H54 (cell line): ENCODE measurements around the gene MAGI1.

ENCODE experiments used
- DNase-seq: peaks from one replicate; pipeline ENCODE4 v3.0.0; 2011; ENCODE audit warnings: low spot score, mixed read lengths; ENCODE audit not compliant: insufficient read length
- FAIRE-seq: peaks from 3 replicates; lab custom pipeline; 2011; peaks lifted over from hg19 to GRCh38; lab: Jason Lieb, UNC
- POLR2A ChIP-seq: IDR thresholded peaks from 2 replicates; pipeline ENCODE4 v1.6.1; 2011; ENCODE audit warnings: low read depth, mild to moderate bottlenecking, low read length

The MAGI1 gene

GRCh38 chr3:65660000-65660598, 378.6 kb downstream of the MAGI1 start:
- no peak for TF ChIP-seq POLR2A
- FAIRE-seq: no peak
- no peak for DNase-seq

GRCh38 chr3:65659396-65659795, 379.3 kb downstream of the MAGI1 start:
- no peak for TF ChIP-seq POLR2A
- DNase-seq: no peak
- no peak for FAIRE-seq

- FAIRE-seq (no peak), DNase-seq (no peak)
- TF ChIP-seq POLR2A: no peak
Measured at GRCh38 chr3:65658401-65658800, 380.3 kb downstream of the MAGI1 start.

- FAIRE-seq (no peak), DNase-seq (no peak)
- TF ChIP-seq POLR2A: no peak
Measured at GRCh38 chr3:65655061-65655460, 383.7 kb downstream of the MAGI1 start.

DNA sequence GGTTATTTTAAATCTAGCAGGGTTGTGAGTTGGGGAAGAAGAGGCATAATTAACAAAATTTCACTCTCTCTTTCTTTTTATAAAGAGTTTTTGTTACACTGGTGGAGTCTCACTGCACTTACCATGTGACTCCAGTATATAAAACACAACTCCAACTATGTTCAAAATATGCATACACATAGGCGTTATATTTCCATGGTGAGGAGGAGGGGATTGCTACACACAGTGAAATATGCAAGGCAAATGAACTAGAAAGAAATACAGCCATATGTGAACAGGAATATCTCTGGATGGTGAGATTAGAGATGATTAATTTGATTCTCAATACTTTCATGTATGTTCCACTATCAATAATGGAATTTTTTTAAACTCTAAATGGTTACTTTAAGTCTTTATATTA, 385.0 kb downstream of the MAGI1 start:
- no peak for FAIRE-seq
- no peak for DNase-seq
- TF ChIP-seq POLR2A: no peak

DNA sequence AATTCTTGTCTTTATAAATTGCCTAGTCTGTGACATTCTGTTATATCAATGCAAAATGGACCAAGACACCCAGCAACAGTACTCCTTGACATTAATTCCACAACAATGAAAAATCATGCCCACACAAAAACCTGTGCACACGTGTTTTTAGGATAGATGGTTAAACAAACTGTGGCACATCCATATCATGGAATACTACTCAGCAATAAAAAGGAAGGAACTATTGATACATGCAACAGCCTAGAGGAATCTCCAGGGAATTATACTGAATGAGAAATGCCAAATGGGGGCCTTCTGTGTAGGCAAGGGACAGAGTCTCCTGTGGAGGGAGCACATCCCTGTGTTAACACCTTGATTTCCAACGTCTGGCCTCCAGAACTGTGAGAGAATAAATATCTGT, 388.5 kb downstream of the MAGI1 start:
- DNase-seq: no peak
- TF ChIP-seq POLR2A: no peak
- FAIRE-seq: no peak

- DNase-seq: no peak
- no peak for TF ChIP-seq POLR2A
- FAIRE-seq: no peak
Measured at GRCh38 chr3:65647369-65647768, 391.3 kb downstream of the MAGI1 start.

- DNase-seq: no peak
- FAIRE-seq: no peak
- no peak for TF ChIP-seq POLR2A
Measured at GRCh38 chr3:65642883-65643282, 395.8 kb downstream of the MAGI1 start.

DNA sequence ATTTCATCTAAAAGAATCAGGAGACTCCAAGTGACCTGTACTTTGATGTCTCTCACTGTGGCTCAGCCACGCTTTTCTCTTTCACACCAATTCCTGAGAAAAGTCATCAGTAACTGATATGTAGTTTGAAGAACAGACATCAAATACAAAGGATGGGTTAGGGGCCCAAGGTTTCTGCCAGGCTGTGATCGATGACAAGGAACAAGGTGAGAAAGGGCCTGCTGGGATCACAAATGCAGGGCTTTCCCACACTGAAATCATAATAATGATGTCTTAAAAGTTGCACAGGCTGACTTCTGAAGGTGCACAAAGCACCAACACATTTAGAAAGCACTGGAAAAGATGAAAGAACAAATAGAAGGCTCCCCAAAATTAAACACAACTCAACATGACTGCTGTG, 396.9 kb downstream of the MAGI1 start:
- no peak for TF ChIP-seq POLR2A
- DNase-seq: no peak
- no peak for FAIRE-seq

- FAIRE-seq: no peak
- no peak for TF ChIP-seq POLR2A
- no peak for DNase-seq
Measured at GRCh38 chr3:65641045-65641444, 397.7 kb downstream of the MAGI1 start.

- no peak for TF ChIP-seq POLR2A
- FAIRE-seq (no peak), DNase-seq (no peak)
Measured at GRCh38 chr3:65639444-65639843, 399.3 kb downstream of the MAGI1 start.

DNA sequence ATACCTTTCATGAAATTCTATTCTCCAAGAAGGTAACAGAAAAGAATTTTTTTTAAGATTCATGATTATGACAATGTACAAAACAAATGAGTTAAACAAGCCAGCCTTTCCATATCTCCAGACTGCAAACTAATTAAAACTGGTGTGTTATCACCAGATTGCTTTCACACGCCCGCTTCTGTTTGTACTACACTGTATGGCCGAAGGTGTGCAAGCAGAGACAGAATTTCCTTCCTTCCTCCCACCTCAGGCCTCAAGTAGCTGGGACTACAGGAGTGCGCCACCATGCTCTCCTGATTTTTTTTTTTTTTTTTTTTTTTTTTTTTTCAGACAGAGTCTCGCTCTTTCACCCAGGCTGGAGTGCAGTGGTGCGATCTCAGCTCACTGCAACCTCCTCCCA, 400.4 kb downstream of the MAGI1 start:
- no peak for TF ChIP-seq POLR2A
- DNase-seq (no peak), FAIRE-seq (no peak)

DNA sequence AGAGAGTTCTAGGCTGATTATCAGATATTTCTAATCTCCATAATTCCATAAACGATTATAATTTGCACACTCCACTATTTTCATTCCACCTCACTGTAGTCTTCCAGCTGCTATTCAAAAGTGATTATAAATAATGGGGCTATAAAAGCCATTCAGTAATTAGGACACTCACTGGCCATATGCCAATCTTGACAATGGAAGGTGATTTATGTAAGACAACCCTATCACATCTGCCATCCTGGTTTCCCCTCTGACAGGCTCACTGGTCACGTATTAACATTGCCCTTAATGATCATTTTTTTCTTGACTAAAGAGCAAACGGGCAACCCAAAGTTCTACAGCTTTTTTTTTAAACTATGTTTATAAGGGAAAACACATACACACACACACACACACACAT, 402.4 kb downstream of the MAGI1 start:
- no peak for TF ChIP-seq POLR2A
- FAIRE-seq: no peak
- DNase-seq: no peak

GRCh38 chr3:65635657-65636056, 403.1 kb downstream of the MAGI1 start:
- FAIRE-seq (no peak), DNase-seq (no peak)
- no peak for TF ChIP-seq POLR2A

- DNase-seq: no peak
- FAIRE-seq: no peak
- no peak for TF ChIP-seq POLR2A
Measured at GRCh38 chr3:65633018-65633638, 405.6 kb downstream of the MAGI1 start.
